Endothelial cell of umbilical vein (primary cell): ENCODE results near the gene COPS7A. TPM values are rescaled to one million over a fixed set of nuclear protein-coding genes. Genes with fewer than 3 reads are reported as not detected.

Experiments
- BruUV-seq: library from RNA; stranded (reverse); fragments of 400-500 nt; replicated peaks from 2 replicates; lab custom pipeline; 2021; lab: Mats Ljungman, UMichigan
- CTCF ChIA-PET: fragments of 300-600, 350-600 bp; sonication (Branson Sonifier 250); formaldehyde crosslinking; loops from one replicate; lab custom pipeline; 2021; ENCODE audit warnings: antibody characterized with exemption, inconsistent platforms; lab: Charles Lee
- POLR2A ChIA-PET: fragments of 300-600, 350-600 bp; sonication (Branson Sonifier 250); formaldehyde crosslinking; loops from one replicate; lab custom pipeline; 2021; ENCODE audit warnings: antibody characterized with exemption, inconsistent platforms; lab: Charles Lee
- DNase-seq: peaks from one replicate; pipeline ENCODE4 v3.0.0-alpha.2; 2011; ENCODE audit warnings: low read depth, low spot score
- FAIRE-seq: peaks from 2 replicates; lab custom pipeline; 2011; peaks lifted over from hg19 to GRCh38; lab: Jason Lieb, UNC
- H2AFZ ChIP-seq: 2 replicates; pipeline ENCODE4 v1.6.0; 2012; ENCODE audit warnings: low read depth, low read length, control low read depth, inconsistent platforms
- H3K27ac ChIP-seq: 2 replicates; pipeline ENCODE4 v1.5.1; 2011; ENCODE audit warnings: low read depth, mild to moderate bottlenecking, control low read depth, low read length, moderate library complexity; ENCODE audit not compliant: insufficient read depth
- H3K27me3 ChIP-seq, 2 experiments: 2 replicates each; pipeline versions ENCODE4 v1.6.0 to v1.6.1; 2011; ENCODE audit warnings: low read length in 2 of 2, mixed read lengths in 1 of 2; ENCODE audit not compliant: control insufficient read depth in 2 of 2, insufficient read depth in 2 of 2
- H3K36me3 ChIP-seq, 2 experiments: 2 replicates in 1 of 2; 3 replicates in 1 of 2; pipeline ENCODE4 v1.5.1; 2011; ENCODE audit warnings: low read length in 2 of 2, mild to moderate bottlenecking in 1 of 2, moderate library complexity in 1 of 2; ENCODE audit not compliant: control insufficient read depth in 2 of 2, insufficient read depth in 2 of 2; ENCODE audit errors: extremely low read depth in 1 of 2
- H3K4me1 ChIP-seq: 3 replicates; pipeline ENCODE4 v1.5.1; 2011; ENCODE audit warnings: mild to moderate bottlenecking, low read length; ENCODE audit not compliant: control insufficient read depth, insufficient read depth; ENCODE audit errors: extremely low read depth
- H3K4me2 ChIP-seq: 2 replicates; pipeline ENCODE4 v1.6.1; 2011; ENCODE audit warnings: low read length, control low read depth, mixed read lengths; ENCODE audit not compliant: insufficient read depth
- H3K4me3 ChIP-seq, 3 experiments: fragments of 200-600 bp in 1 of 3; sonication (generic), shearing (Covaris generic) in 1 of 3; replicated peaks in 1 of 3; 2 replicates each; pipeline ENCODE4 v1.5.1; 2011 to 2016; ENCODE audit warnings: control low read depth in 3 of 3, low read length in 3 of 3, mild to moderate bottlenecking in 2 of 3, inconsistent platforms in 1 of 3, low read depth in 1 of 3, moderate library complexity in 1 of 3; ENCODE audit not compliant: insufficient read depth in 1 of 3
- H3K79me2 ChIP-seq: 2 replicates; pipeline ENCODE4 v1.6.0; 2012; ENCODE audit warnings: low read length, inconsistent platforms; ENCODE audit not compliant: control insufficient read depth, insufficient read depth
- H3K9ac ChIP-seq: replicated peaks from 2 replicates; pipeline ENCODE3; 2011; ENCODE audit warnings: low read length, control low read depth; ENCODE audit not compliant: insufficient read depth; ENCODE audit errors: extremely low read depth
- H3K9me1 ChIP-seq: replicated peaks from 3 replicates; pipeline ENCODE4 v1.6.0; 2011; ENCODE audit warnings: mild to moderate bottlenecking, low read length; ENCODE audit not compliant: control insufficient read depth, insufficient read depth; ENCODE audit errors: extremely low read depth
- H3K9me3 ChIP-seq: replicated peaks from 2 replicates; pipeline ENCODE4 v1.5.1; 2012; ENCODE audit warnings: low read length, inconsistent platforms; ENCODE audit not compliant: control insufficient read depth, insufficient read depth
- H4K20me1 ChIP-seq: replicated peaks from 2 replicates; pipeline ENCODE3; 2011; ENCODE audit warnings: mild to moderate bottlenecking, low read length; ENCODE audit not compliant: control insufficient read depth, insufficient read depth; ENCODE audit errors: extremely low read depth
- CTCF ChIP-seq, 2 donors: IDR thresholded peaks; 1 replicate in 1 of 2; 2 replicates in 1 of 2; pipeline ENCODE4 v1.5.1; 2011; ENCODE audit warnings: low read length in 2 of 2, mild to moderate bottlenecking in 2 of 2, moderate library complexity in 2 of 2, control low read depth in 1 of 2, inconsistent platforms in 1 of 2, low read depth in 1 of 2; ENCODE audit not compliant: insufficient read depth in 1 of 2; ENCODE audit errors: extremely low read depth in 1 of 2
- EZH2 ChIP-seq: IDR thresholded peaks from 2 replicates; pipeline ENCODE4 v1.6.1; 2012; ENCODE audit warnings: borderline replicate concordance, low read depth, mild to moderate bottlenecking, moderate library complexity, low read length, inconsistent platforms; ENCODE audit not compliant: severe bottlenecking
- FOS ChIP-seq: IDR thresholded peaks from 2 replicates; pipeline ENCODE4 v1.6.1; 2011; ENCODE audit warnings: mild to moderate bottlenecking, low read length, moderate library complexity, borderline replicate concordance; ENCODE audit not compliant: insufficient read depth
- GATA2 ChIP-seq: IDR thresholded peaks from 2 replicates; pipeline ENCODE4 v1.7.0; 2011; ENCODE audit warnings: low read depth, mild to moderate bottlenecking, moderate library complexity, mixed read lengths, low read length; ENCODE audit not compliant: insufficient read length, insufficient read depth
- JUN ChIP-seq: IDR thresholded peaks from 2 replicates; pipeline ENCODE4 v1.6.1; 2011; ENCODE audit warnings: borderline replicate concordance, low read depth; ENCODE audit not compliant: insufficient read length, insufficient read depth
- MAX ChIP-seq: IDR thresholded peaks from 2 replicates; pipeline ENCODE4 v1.6.1; 2011; ENCODE audit not compliant: insufficient read depth, insufficient read length
- MYC ChIP-seq: IDR thresholded peaks from one replicate; pipeline ENCODE4 v1.6.1; 2011; ENCODE audit warnings: mild to moderate bottlenecking, low read depth, low read length
- POLR2A ChIP-seq: IDR thresholded peaks from 2 replicates; pipeline ENCODE4 v1.6.1; 2012; ENCODE audit warnings: low read depth, mild to moderate bottlenecking, control low read depth, low read length
- POLR2AphosphoS5 ChIP-seq: IDR thresholded peaks from 2 replicates; pipeline ENCODE4 v1.6.1; 2012; ENCODE audit warnings: low read depth, mild to moderate bottlenecking, control low read depth, low read length, moderate library complexity; ENCODE audit not compliant: insufficient read depth
- dilution Hi-C: fragments of 300-500 bp; cut with MboI; formaldehyde crosslinking; loops from one replicate; pipeline ENCODE4 v1.15.0; 2019; ENCODE audit warnings: low sequenced_read_pairs; ENCODE audit not compliant: extremely low pct_ligation_motif_present
- intact Hi-C: fragments of 100-400 bp; cut with micrococcal nuclease; formaldehyde crosslinking; loops from one replicate; pipeline ENCODE4 v1.10.0; 2022
- polyA plus RNA-seq, 4 experiments: library from polyadenylated mRNA; depleted of rRNA in 3 of 4; stranded (reverse) in 3 of 4; unstranded in 1 of 4; fragments of >200 nt; gene quantifications; 2 replicates each; pipeline versions ENCODE4 v1.2.1 to v1.2.3, GENCODE V29; 2011 to 2012; ENCODE audit warnings: missing spikeins in 1 of 4
- total RNA-seq: library from RNA; stranded (reverse); gene quantifications from 2 replicates; pipeline ENCODE4 v1.2.3, GENCODE V29; 2021

COPS7A gene
- total and polyA plus RNA-seq, 2 donors (not counting 3 experiments of a cell fraction or from before 2014, with no cell fraction given), result 41.1 to 104 TPM

DNA sequence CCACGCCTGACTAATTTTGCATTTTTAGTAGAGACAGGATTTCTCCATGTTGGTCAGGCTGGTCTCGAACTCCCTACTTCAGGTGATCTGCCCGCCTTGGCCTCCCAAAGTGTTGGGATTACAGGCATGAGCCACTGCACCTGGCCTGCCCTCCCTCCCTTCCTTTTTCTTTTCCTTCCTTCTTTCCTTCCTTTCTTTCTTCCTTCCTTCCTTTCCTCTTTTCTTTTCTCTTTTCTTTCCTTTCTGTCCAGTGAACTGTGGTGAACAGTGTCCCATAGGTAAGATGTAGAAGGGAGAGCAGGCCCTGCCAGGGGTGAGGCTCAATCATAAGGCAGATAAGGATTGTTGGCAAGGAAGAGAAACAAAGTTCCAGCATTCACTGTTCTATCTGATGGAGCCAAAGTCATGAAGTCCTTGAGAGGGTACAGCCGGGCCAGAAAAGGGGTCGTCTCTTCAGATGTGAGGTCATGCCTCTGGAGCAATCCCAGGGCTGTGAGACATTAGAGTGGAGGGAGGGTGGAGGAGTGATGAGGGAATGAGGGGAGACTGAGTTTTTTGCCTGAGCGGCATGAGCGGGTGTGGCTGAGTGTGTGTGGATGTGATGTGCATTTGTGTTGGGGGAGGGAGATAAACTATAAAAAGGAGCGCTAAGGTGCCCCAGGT, 33.3 kb downstream of the COPS7A start:
- no peak overlapping the region for H3K27ac ChIP-seq
- no peak overlapping the region for H3K9ac ChIP-seq
- dilution Hi-C loops (no loop called here), intact Hi-C loops (no loop called here)
- H3K9me3 ChIP-seq, result no peaks in the 10 kb centered on the region
- H3K9me1 ChIP-seq, result no peaks in the 10 kb centered on the region
- no peak for FAIRE-seq
- POLR2A ChIA-PET, result no interaction called here
- H4K20me1 ChIP-seq, result no peaks in the 10 kb centered on the region
- no peak overlapping the region for H3K4me3 ChIP-seq
- H3K36me3 ChIP-seq, result no peaks in the 10 kb centered on the region
- BruUV-seq, result no TSS peak
- H3K79me2 ChIP-seq, result peaks cover 7% of the 10 kb centered on the region
- no peak overlapping the region for H3K4me2 ChIP-seq
- peaks cover 0 to 2% of the 10 kb centered on the region in 2 experiments for H3K27me3 ChIP-seq
- no peak for TF ChIP-seq MYC
- no peak for TF ChIP-seq POLR2AphosphoS5
- no peak for TF ChIP-seq POLR2A
- TF ChIP-seq EZH2, result no peak
- TF ChIP-seq MAX, result no peak
- no peak for TF ChIP-seq GATA2
- no peak for TF ChIP-seq FOS
- TF ChIP-seq JUN, result no peak
- no peak for TF ChIP-seq CTCF (IDR thresholded peaks at IDR 0.05; ENCODE audit: extremely low read depth in 1 of 2, insufficient read depth in 1 of 2, low read depth in 1 of 2, low read length in 2 of 2)
- no peak for DNase-seq
- peaks cover 3% of the 10 kb centered on the region for H3K4me1 ChIP-seq
- no peak overlapping the region for H2AFZ ChIP-seq
- CTCF ChIA-PET, result interaction anchor here (2.6 kb wide), 1 partner anchor 9 kb away, joined by 11 read pairs; the partner anchor contains the start of gene PTMS
